ENCODE results near the gene ALDH1A2. TPM values are rescaled to one million over a fixed set of nuclear protein-coding genes. Genes with fewer than 3 reads are reported as not detected.

The ALDH1A2 gene
- total RNA-seq, 1 experiment from 2014 or later = 4.0 TPM

- TF ChIP-seq CTCF (conservative IDR thresholded peaks at IDR 0.05) (no peak), EZH2 (IDR thresholded peaks at IDR 0.05; ENCODE audit: low read depth) (no peak)
- CTCF ChIA-PET = no interaction called here
Observed at GRCh38 chr15:57943171-57943570, 122.3 kb downstream of the ALDH1A2 start.

DNA sequence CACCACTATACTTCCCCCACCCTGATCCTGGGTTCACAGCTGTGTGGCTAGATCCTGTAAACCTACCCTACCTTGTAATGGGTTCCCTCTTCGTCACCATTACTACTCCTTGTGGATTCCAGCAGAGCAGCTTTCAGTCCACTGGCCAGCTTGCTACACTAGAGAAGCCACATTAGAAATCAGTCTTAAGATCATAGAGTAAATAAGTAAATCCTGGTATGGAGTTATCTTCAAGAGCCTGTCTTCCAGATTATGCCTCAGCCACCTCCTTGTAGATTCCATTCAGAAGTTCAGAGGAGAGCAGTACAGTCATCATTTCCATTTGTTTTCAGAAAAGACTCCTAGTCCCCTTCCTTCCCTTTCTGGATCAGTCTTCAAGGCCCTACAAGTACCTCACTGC is 123.7 kb downstream of the ALDH1A2 start:
- DNase-seq = no peak
- no peak overlapping the region for H3K4me3 ChIP-seq
- H3K27me3 ChIP-seq (ENCODE audit: insufficient read depth, low read depth) = peaks cover 19% of the 10 kb centered on the region; the same call in 1 of the 2 replicates
- POLR2A ChIA-PET (ENCODE audit: unreplicated experiment) = no interaction called here
- no peaks in the 10 kb centered on the region for H3K4me1 ChIP-seq (replicated peaks; ENCODE audit: insufficient read depth)
- no peak overlapping the region for H3K4me2 ChIP-seq
- H3K36me3 ChIP-seq (ENCODE audit: low read depth) = no peaks in the 10 kb centered on the region
- intact Hi-C loops (cut with micrococcal nuclease; ENCODE audit: unreplicated experiment) = no loop called here
- CTCF ChIA-PET = no interaction called here
- no peak overlapping the region for H2AFZ ChIP-seq
- no peak for TF ChIP-seq EZH2 (IDR thresholded peaks at IDR 0.05; ENCODE audit: low read depth)
- no peak for TF ChIP-seq CTCF (conservative IDR thresholded peaks at IDR 0.05)
- no peaks in the 10 kb centered on the region for H3K9me2 ChIP-seq (ENCODE audit: insufficient read depth)
- no peaks in the 10 kb centered on the region for H3K79me2 ChIP-seq (ENCODE audit: low read depth)
- BruUV-seq (replicated peaks) = no TSS peak
- H3K27ac ChIP-seq = no peak overlapping the region
- no peaks in the 10 kb centered on the region for H3K9me3 ChIP-seq (ENCODE audit: insufficient read depth, low read depth)
- no peaks in the 10 kb centered on the region; the same call in 1 of the 2 replicates for H4K20me1 ChIP-seq (ENCODE audit: insufficient read depth)
- no peaks in the 10 kb centered on the region for H3F3A ChIP-seq (ENCODE audit: insufficient read depth, low read depth)

More at GRCh38 chr15:57943171-57943570, 122.3 kb downstream of the ALDH1A2 start:
- POLR2A ChIA-PET (ENCODE audit: unreplicated experiment) = no interaction called here
- no peaks in the 10 kb centered on the region; the same call in 1 of the 2 replicates for H4K20me1 ChIP-seq (ENCODE audit: insufficient read depth)
- H3K4me1 ChIP-seq (replicated peaks; ENCODE audit: insufficient read depth) = no peaks in the 10 kb centered on the region
- no peaks in the 10 kb centered on the region for H3K36me3 ChIP-seq (ENCODE audit: low read depth)
- no peak overlapping the region for H2AFZ ChIP-seq
- no peaks in the 10 kb centered on the region for H3K9me3 ChIP-seq (ENCODE audit: insufficient read depth, low read depth)
- intact Hi-C loops (cut with micrococcal nuclease; ENCODE audit: unreplicated experiment) = no loop called here
- no peak overlapping the region for H3K4me2 ChIP-seq
- H3K79me2 ChIP-seq (ENCODE audit: low read depth) = no peaks in the 10 kb centered on the region
- BruUV-seq (replicated peaks) = no TSS peak
- no peak overlapping the region for H3K27ac ChIP-seq
- peaks cover 6% of the 10 kb centered on the region; the same call in 1 of the 2 replicates for H3K27me3 ChIP-seq (ENCODE audit: insufficient read depth, low read depth)
- no peak for DNase-seq
- H3K4me3 ChIP-seq = no peak overlapping the region
- H3K9me2 ChIP-seq (ENCODE audit: insufficient read depth) = no peaks in the 10 kb centered on the region
- H3F3A ChIP-seq (ENCODE audit: insufficient read depth, low read depth) = no peaks in the 10 kb centered on the region

GRCh38 chr15:57932348-57932747 is 133.2 kb downstream of the ALDH1A2 start:
- CTCF ChIA-PET = no interaction called here
- Histone ChIP-seq H3K36me3 (ENCODE audit: low read depth) (no peaks in the 10 kb centered on the region), H3K4me3 (no peak overlapping the region), H4K20me1 (ENCODE audit: insufficient read depth) (no peaks in the 10 kb centered on the region), H3K27ac (no peak overlapping the region), H2AFZ (no peak overlapping the region), H3K9me3 (ENCODE audit: insufficient read depth, low read depth) (no peaks in the 10 kb centered on the region), H3K4me1 (replicated peaks; ENCODE audit: insufficient read depth) (no peaks in the 10 kb centered on the region), H3K9me2 (ENCODE audit: insufficient read depth) (no peaks in the 10 kb centered on the region), H3K79me2 (ENCODE audit: low read depth) (no peaks in the 10 kb centered on the region), H3K4me2 (no peak overlapping the region), H3F3A (ENCODE audit: insufficient read depth, low read depth) (no peaks in the 10 kb centered on the region), H3K27me3 (ENCODE audit: insufficient read depth, low read depth) (peaks cover 11% of the 10 kb centered on the region; the same call in 1 of the 2 replicates)
- no peak for DNase-seq
- intact Hi-C loops (cut with micrococcal nuclease; ENCODE audit: unreplicated experiment) = no loop called here
- TF ChIP-seq CTCF (conservative IDR thresholded peaks at IDR 0.05) (no peak), EZH2 (IDR thresholded peaks at IDR 0.05; ENCODE audit: low read depth) (no peak)
- BruUV-seq (replicated peaks) = no TSS peak
- POLR2A ChIA-PET (ENCODE audit: unreplicated experiment) = no interaction called here
